HEK293 (cell line): ENCODE measurements around the gene ADAMTS17.

Experiments
- CTCF ChIA-PET: fragments of 350-600 bp; formaldehyde crosslinking; extraction: SDS; loops from one replicate; lab custom pipeline; 2021; ENCODE audit warnings: antibody characterized with exemption; lab: Yijun Ruan, JAX
- POLR2A ChIA-PET: fragments of 300-600 bp; formaldehyde crosslinking; extraction: SDS; loops from one replicate; lab custom pipeline; 2020; ENCODE audit warnings: antibody characterized with exemption, inconsistent platforms; lab: Yijun Ruan, JAX
- H3K27ac ChIP-seq: fragments of 200-500 bp; sonication (Bioruptor generic); 2 replicates; pipeline ENCODE4 v1.5.1; 2014; ENCODE audit warnings: low read depth, low read length, control low read depth, inconsistent platforms; ENCODE audit errors: extremely low read depth
- H3K36me3 ChIP-seq, 2 experiments: fragments of 200-500 bp in 1 of 2; sonication (Bioruptor generic) in 1 of 2; 1 replicate in 1 of 2; 2 replicates in 1 of 2; pipeline ENCODE4 v1.5.1; 2014 to 2017; ENCODE audit warnings: inconsistent platforms in 2 of 2, low read length in 2 of 2; ENCODE audit not compliant: control insufficient read depth in 2 of 2, insufficient read depth in 1 of 2
- H3K4me1 ChIP-seq: fragments of 200-500 bp; sonication (Bioruptor generic); 2 replicates; pipeline ENCODE4 v1.5.1; 2014; ENCODE audit warnings: mild to moderate bottlenecking, low read length, inconsistent platforms; ENCODE audit not compliant: control insufficient read depth, insufficient read depth
- H3K4me3 ChIP-seq: 2 replicates; pipeline ENCODE4 v1.5.1; 2011; ENCODE audit warnings: low read depth, mild to moderate bottlenecking, control low read depth, low read length, moderate library complexity
- H3K9me3 ChIP-seq: fragments of 200-500 bp; sonication (Bioruptor generic); 2 replicates; pipeline ENCODE4 v1.5.1; 2014; ENCODE audit warnings: low read depth, low read length, inconsistent platforms; ENCODE audit not compliant: control insufficient read depth, insufficient read depth
- OSR2 ChIP-seq: fragments of 450-650 bp; formaldehyde crosslinking; IDR thresholded peaks from 2 replicates; pipeline ENCODE4 v1.5.1; 2016; ENCODE audit warnings: missing biosample characterization, missing genetic modification characterization
- REPIN1 ChIP-seq: fragments of 450-650 bp; formaldehyde crosslinking; IDR thresholded peaks from 2 replicates; pipeline ENCODE4 v1.5.1; 2017; ENCODE audit warnings: missing biosample characterization, missing genetic modification characterization, low read depth
- ZIC2 ChIP-seq: fragments of 450-650 bp; formaldehyde crosslinking; IDR thresholded peaks from 2 replicates; pipeline ENCODE4 v1.5.1; 2016; ENCODE audit warnings: missing biosample characterization, missing genetic modification characterization
- ZNF155 ChIP-seq: fragments of 450-650 bp; formaldehyde crosslinking; IDR thresholded peaks from 2 replicates; pipeline ENCODE4 v1.5.1; 2016; ENCODE audit warnings: missing biosample characterization, missing genetic modification characterization
- ZNF16 ChIP-seq: fragments of 450-650 bp; formaldehyde crosslinking; IDR thresholded peaks from 2 replicates; pipeline ENCODE4 v1.5.1; 2016; ENCODE audit warnings: low read depth, missing biosample characterization, missing genetic modification characterization
- ZNF24 ChIP-seq: fragments of 450-650 bp; formaldehyde crosslinking; IDR thresholded peaks from 2 replicates; pipeline ENCODE4 v1.5.1; 2016; ENCODE audit warnings: missing biosample characterization, missing genetic modification characterization
- ZNF302 ChIP-seq: fragments of 450-650 bp; formaldehyde crosslinking; IDR thresholded peaks from 2 replicates; pipeline ENCODE4 v1.5.1; 2016; ENCODE audit warnings: missing biosample characterization, missing genetic modification characterization, low read depth
- ZNF404 ChIP-seq: fragments of 450-650 bp; formaldehyde crosslinking; IDR thresholded peaks from 2 replicates; pipeline ENCODE4 v1.5.1; 2017; ENCODE audit warnings: missing biosample characterization, missing genetic modification characterization
- ZNF654 ChIP-seq: fragments of 450-650 bp; formaldehyde crosslinking; IDR thresholded peaks from 2 replicates; pipeline ENCODE4 v1.5.1; 2016; ENCODE audit warnings: low read depth, missing biosample characterization, missing genetic modification characterization
- ZNF660 ChIP-seq: fragments of 450-650 bp; IDR thresholded peaks from 2 replicates; pipeline ENCODE4 v1.5.1; 2018; ENCODE audit warnings: missing biosample characterization, mild to moderate bottlenecking, missing genetic modification characterization
- ZNF664 ChIP-seq: fragments of 450-650 bp; formaldehyde crosslinking; IDR thresholded peaks from 2 replicates; pipeline ENCODE4 v1.5.1; 2016; ENCODE audit warnings: missing biosample characterization, missing genetic modification characterization
- TF ChIP-seq, protein P1 (sequence below): fragments of 450-650 bp; formaldehyde crosslinking; IDR thresholded peaks from 2 replicates; pipeline ENCODE4 v1.5.1; 2016; ENCODE audit warnings: missing biosample characterization, missing genetic modification characterization
- TF ChIP-seq, protein P2 (sequence below): fragments of 450-650 bp; formaldehyde crosslinking; IDR thresholded peaks from 2 replicates; pipeline ENCODE4 v1.5.1; 2016; ENCODE audit warnings: missing biosample characterization, missing genetic modification characterization
- TF ChIP-seq, protein P3 (sequence below): IDR thresholded peaks from 2 replicates; pipeline ENCODE4 v1.6.1; 2011; ENCODE audit warnings: mild to moderate bottlenecking, low read depth, low read length, borderline replicate concordance
- TF ChIP-seq, protein P4 (sequence below): fragments of 450-650 bp; formaldehyde crosslinking; IDR thresholded peaks from 2 replicates; pipeline ENCODE4 v1.5.1; 2016; ENCODE audit warnings: missing biosample characterization, missing genetic modification characterization, borderline replicate concordance
- TF ChIP-seq, protein P5 (sequence below): fragments of 450-650 bp; formaldehyde crosslinking; IDR thresholded peaks from 2 replicates; pipeline ENCODE4 v1.5.1; 2016; ENCODE audit warnings: missing biosample characterization, missing genetic modification characterization
- TF ChIP-seq, protein P6 (sequence below): fragments of 450-650 bp; formaldehyde crosslinking; IDR thresholded peaks from 2 replicates; pipeline ENCODE4 v1.5.1; 2016; ENCODE audit warnings: missing biosample characterization, missing genetic modification characterization
- TF ChIP-seq, protein P7 (sequence below): sonication (generic); formaldehyde crosslinking; IDR thresholded peaks from 2 replicates; pipeline ENCODE4 v1.8.1; 2022; ENCODE audit warnings: mild to moderate bottlenecking, moderate library complexity, missing genetic modification reagents

The ADAMTS17 gene

DNA sequence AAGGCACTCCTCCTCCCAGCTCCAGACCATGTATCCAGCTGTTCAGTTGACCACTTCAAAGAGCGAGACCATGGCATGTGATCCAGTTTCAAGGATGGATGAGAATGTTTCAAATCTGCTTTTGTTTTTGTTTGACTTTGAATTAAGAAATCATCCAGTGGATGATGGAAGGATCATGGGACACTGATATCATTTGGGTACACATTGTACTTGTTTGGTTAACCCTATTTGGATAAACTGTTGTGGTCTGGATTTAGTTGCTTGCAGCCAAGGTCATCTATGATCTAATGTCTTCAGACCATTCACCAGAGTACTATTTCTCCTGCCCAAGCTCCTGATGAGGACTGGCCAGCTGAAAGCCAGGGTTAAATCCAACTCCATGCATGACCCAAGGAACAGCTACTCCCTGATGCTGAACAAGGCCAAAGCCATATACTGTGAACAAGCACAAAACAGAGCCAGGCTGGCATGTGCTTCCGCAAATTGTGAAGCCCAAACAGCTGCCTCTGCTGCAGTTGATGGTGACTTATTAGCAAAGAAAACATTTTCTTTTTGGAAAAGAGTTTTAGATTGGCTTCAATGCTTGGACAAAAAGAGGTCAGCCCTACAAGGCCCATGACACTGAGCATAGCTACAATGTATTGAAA lies 5.2 kb upstream of the ADAMTS17 start (continued):
- TF ChIP-seq, protein P1, sequence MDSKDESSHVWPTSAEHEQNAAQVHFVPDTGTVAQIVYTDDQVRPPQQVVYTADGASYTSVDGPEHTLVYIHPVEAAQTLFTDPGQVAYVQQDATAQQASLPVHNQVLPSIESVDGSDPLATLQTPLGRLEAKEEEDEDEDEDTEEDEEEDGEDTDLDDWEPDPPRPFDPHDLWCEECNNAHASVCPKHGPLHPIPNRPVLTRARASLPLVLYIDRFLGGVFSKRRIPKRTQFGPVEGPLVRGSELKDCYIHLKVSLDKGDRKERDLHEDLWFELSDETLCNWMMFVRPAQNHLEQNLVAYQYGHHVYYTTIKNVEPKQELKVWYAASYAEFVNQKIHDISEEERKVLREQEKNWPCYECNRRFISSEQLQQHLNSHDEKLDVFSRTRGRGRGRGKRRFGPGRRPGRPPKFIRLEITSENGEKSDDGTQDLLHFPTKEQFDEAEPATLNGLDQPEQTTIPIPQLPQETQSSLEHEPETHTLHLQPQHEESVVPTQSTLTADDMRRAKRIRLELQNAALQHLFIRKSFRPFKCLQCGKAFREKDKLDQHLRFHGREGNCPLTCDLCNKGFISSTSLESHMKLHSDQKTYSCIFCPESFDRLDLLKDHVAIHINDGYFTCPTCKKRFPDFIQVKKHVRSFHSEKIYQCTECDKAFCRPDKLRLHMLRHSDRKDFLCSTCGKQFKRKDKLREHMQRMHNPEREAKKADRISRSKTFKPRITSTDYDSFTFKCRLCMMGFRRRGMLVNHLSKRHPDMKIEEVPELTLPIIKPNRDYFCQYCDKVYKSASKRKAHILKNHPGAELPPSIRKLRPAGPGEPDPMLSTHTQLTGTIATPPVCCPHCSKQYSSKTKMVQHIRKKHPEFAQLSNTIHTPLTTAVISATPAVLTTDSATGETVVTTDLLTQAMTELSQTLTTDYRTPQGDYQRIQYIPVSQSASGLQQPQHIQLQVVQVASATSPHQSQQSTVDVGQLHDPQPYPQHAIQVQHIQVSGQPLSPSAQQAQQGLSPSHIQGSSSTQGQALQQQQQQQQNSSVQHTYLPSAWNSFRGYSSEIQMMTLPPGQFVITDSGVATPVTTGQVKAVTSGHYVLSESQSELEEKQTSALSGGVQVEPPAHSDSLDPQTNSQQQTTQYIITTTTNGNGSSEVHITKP: no peak
- TF ChIP-seq, protein P2, sequence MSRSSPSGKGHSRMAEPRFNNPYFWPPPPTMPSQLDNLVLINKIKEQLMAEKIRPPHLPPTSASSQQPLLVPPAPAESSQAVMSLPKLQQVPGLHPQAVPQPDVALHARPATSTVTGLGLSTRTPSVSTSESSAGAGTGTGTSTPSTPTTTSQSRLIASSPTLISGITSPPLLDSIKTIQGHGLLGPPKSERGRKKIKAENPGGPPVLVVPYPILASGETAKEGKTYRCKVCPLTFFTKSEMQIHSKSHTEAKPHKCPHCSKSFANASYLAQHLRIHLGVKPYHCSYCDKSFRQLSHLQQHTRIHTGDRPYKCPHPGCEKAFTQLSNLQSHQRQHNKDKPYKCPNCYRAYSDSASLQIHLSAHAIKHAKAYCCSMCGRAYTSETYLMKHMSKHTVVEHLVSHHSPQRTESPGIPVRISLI: no peak
- TF ChIP-seq OSR2 (no peak), ZNF302 (no peak), ZNF16 (no peak), ZNF24 (tag by site-specific recombination) (no peak), ZNF155 (no peak)
- TF ChIP-seq, protein P3, sequence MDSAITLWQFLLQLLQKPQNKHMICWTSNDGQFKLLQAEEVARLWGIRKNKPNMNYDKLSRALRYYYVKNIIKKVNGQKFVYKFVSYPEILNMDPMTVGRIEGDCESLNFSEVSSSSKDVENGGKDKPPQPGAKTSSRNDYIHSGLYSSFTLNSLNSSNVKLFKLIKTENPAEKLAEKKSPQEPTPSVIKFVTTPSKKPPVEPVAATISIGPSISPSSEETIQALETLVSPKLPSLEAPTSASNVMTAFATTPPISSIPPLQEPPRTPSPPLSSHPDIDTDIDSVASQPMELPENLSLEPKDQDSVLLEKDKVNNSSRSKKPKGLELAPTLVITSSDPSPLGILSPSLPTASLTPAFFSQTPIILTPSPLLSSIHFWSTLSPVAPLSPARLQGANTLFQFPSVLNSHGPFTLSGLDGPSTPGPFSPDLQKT: no peak
- TF ChIP-seq, protein P4, sequence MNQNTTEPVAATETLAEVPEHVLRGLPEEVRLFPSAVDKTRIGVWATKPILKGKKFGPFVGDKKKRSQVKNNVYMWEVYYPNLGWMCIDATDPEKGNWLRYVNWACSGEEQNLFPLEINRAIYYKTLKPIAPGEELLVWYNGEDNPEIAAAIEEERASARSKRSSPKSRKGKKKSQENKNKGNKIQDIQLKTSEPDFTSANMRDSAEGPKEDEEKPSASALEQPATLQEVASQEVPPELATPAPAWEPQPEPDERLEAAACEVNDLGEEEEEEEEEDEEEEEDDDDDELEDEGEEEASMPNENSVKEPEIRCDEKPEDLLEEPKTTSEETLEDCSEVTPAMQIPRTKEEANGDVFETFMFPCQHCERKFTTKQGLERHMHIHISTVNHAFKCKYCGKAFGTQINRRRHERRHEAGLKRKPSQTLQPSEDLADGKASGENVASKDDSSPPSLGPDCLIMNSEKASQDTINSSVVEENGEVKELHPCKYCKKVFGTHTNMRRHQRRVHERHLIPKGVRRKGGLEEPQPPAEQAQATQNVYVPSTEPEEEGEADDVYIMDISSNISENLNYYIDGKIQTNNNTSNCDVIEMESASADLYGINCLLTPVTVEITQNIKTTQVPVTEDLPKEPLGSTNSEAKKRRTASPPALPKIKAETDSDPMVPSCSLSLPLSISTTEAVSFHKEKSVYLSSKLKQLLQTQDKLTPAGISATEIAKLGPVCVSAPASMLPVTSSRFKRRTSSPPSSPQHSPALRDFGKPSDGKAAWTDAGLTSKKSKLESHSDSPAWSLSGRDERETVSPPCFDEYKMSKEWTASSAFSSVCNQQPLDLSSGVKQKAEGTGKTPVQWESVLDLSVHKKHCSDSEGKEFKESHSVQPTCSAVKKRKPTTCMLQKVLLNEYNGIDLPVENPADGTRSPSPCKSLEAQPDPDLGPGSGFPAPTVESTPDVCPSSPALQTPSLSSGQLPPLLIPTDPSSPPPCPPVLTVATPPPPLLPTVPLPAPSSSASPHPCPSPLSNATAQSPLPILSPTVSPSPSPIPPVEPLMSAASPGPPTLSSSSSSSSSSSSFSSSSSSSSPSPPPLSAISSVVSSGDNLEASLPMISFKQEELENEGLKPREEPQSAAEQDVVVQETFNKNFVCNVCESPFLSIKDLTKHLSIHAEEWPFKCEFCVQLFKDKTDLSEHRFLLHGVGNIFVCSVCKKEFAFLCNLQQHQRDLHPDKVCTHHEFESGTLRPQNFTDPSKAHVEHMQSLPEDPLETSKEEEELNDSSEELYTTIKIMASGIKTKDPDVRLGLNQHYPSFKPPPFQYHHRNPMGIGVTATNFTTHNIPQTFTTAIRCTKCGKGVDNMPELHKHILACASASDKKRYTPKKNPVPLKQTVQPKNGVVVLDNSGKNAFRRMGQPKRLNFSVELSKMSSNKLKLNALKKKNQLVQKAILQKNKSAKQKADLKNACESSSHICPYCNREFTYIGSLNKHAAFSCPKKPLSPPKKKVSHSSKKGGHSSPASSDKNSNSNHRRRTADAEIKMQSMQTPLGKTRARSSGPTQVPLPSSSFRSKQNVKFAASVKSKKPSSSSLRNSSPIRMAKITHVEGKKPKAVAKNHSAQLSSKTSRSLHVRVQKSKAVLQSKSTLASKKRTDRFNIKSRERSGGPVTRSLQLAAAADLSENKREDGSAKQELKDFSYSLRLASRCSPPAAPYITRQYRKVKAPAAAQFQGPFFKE (tag by site-specific recombination): no peak
- TF ChIP-seq, protein P5, sequence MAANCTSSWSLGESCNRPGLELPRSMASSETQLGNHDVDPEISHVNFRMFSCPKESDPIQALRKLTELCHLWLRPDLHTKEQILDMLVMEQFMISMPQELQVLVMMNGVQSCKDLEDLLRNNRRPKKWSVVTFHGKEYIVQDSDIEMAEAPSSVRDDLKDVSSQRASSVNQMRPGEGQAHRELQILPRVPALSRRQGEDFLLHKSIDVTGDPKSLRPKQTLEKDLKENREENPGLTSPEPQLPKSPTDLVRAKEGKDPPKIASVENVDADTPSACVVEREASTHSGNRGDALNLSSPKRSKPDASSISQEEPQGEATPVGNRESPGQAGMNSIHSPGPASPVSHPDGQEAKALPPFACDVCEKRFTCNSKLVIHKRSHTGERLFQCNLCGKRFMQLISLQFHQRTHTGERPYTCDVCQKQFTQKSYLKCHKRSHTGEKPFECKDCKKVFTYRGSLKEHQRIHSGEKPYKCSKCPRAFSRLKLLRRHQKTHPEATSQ (tag by site-specific recombination): no peak

DNA sequence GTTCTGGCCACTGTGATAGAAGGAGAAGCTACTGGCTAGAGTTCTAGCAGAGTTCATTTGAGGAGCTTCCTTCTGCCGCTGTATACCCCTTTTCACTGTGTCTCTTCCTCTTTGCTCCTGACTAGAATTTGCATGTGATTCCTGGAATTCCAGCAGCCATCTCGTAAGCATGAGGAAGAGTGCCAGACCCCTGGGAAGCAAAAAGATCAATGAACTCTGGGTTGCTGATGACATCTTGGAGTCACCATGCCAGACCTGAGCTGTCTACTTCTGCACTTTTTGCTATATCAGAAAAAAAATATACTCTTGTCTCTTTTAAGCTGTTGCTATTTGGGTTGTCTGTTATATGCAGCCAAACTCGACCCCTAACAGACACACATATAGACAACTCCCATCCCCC lies 3.7 kb upstream of the ADAMTS17 start:
- POLR2A ChIA-PET: no interaction called here
- H3K4me1 ChIP-seq: peaks cover 3% of the 10 kb centered on the region; the same call in 1 of the 2 replicates
- no peaks in the 10 kb centered on the region for H3K36me3 ChIP-seq
- H3K4me3 ChIP-seq: no peak overlapping the region
- CTCF ChIA-PET: interaction anchor here (0.6 to 1.7 kb wide), 3 partner anchors 9 to 118 kb away, joined by 3 to 5 read pairs (median 3); no protein-coding TSS in a partner anchor
- no peaks in the 10 kb centered on the region for H3K9me3 ChIP-seq
- no peak overlapping the region for H3K27ac ChIP-seq
- TF ChIP-seq, protein P6, sequence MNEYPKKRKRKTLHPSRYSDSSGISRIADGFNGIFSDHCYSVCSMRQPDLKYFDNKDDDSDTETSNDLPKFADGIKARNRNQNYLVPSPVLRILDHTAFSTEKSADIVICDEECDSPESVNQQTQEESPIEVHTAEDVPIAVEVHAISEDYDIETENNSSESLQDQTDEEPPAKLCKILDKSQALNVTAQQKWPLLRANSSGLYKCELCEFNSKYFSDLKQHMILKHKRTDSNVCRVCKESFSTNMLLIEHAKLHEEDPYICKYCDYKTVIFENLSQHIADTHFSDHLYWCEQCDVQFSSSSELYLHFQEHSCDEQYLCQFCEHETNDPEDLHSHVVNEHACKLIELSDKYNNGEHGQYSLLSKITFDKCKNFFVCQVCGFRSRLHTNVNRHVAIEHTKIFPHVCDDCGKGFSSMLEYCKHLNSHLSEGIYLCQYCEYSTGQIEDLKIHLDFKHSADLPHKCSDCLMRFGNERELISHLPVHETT (tag by site-specific recombination): no peak
- TF ChIP-seq ZNF660 (no peak), ZNF302 (no peak), REPIN1 (tag by site-specific recombination) (no peak), ZNF654 (no peak), ZIC2 (tag by site-specific recombination) (no peak), ZNF664 (no peak), ZNF404 (tag by site-specific recombination) (no peak)
- TF ChIP-seq, protein P7, sequence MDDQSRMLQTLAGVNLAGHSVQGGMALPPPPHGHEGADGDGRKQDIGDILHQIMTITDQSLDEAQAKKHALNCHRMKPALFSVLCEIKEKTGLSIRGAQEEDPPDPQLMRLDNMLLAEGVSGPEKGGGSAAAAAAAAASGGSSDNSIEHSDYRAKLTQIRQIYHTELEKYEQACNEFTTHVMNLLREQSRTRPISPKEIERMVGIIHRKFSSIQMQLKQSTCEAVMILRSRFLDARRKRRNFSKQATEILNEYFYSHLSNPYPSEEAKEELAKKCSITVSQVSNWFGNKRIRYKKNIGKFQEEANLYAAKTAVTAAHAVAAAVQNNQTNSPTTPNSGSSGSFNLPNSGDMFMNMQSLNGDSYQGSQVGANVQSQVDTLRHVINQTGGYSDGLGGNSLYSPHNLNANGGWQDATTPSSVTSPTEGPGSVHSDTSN (CRISPR knock-in tag): no peak
